ENCODE results near the gene ALS2. TPM values are rescaled to one million over a fixed set of nuclear protein-coding genes. Genes with fewer than 3 reads are reported as not detected.

The ALS2 gene
- total and polyA plus RNA-seq, 3 donors from 2014 or later = 14.0 to 19.2 (median 17.0) TPM

DNA sequence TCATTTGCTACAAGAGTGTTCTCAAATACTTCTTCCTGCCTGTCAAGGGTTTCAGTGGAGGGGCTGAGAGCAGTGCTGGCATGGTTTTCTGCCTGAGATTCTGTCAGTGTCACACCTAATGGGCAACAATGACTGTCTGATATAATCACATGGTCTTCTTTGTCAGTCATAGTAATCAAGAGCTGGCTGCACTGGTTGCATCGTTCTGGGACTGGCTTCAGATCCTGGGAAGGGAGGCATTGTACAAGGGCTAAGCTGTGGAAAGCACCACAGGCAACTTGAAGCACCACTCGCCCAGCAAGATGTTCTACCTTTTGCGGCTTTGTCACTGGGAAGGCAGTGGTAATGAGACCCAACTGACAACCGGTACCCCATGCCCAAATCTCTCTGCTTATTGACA is 19.6 kb downstream of the ALS2 start:
- no peaks in the 10 kb centered on the region for H3K4me1 ChIP-seq
- no peaks in the 10 kb centered on the region for H3K9me3 ChIP-seq
- no peaks in the 10 kb centered on the region for H3K27me3 ChIP-seq
- H3K4me3 ChIP-seq = no peak overlapping the region
- no peak overlapping the region for H3K27ac ChIP-seq
- WGBS, 2 donors = 93 to 94% methylated on average over 4 of the region's 4 CpGs
- no peak for DNase-seq
- intact Hi-C loops (cut with DNase I; ENCODE audit: low total_unique reads) = no loop called here
- no peak for TF ChIP-seq POLR2A (IDR thresholded peaks at IDR 0.05)
- no peak for TF ChIP-seq CTCF (IDR thresholded peaks at IDR 0.05)
- no peaks in the 10 kb centered on the region for H3K36me3 ChIP-seq (ENCODE audit: low read depth, missing control alignments)

GRCh38 chr2:201759567-201759966 is 21.2 kb downstream of the ALS2 start:
- Histone ChIP-seq H3K9me3 (no peaks in the 10 kb centered on the region), H3K4me3 (no peak overlapping the region), H3K36me3 (ENCODE audit: low read depth, missing control alignments) (no peaks in the 10 kb centered on the region), H3K27ac (no peak overlapping the region), H3K27me3 (no peaks in the 10 kb centered on the region), H3K4me1 (no peaks in the 10 kb centered on the region)
- no peak for DNase-seq
- TF ChIP-seq POLR2A (IDR thresholded peaks at IDR 0.05) = no peak
- TF ChIP-seq CTCF (IDR thresholded peaks at IDR 0.05) = no peak
- intact Hi-C loops (cut with DNase I; ENCODE audit: low total_unique reads) = no loop called here
- whole genome bisulfite sequencing, 2 donors = 98 to 100% methylated on average over 1 of the region's 1 CpG

- intact Hi-C loops (cut with DNase I; ENCODE audit: low total_unique reads) = no loop called here
- 90 to 96% methylated on average over 3 of the region's 3 CpGs for WGBS, 2 donors
- Histone ChIP-seq H3K27me3 (no peaks in the 10 kb centered on the region), H3K9me3 (no peaks in the 10 kb centered on the region), H3K27ac (no peak overlapping the region), H3K36me3 (ENCODE audit: low read depth, missing control alignments) (no peaks in the 10 kb centered on the region), H3K4me1 (no peaks in the 10 kb centered on the region), H3K4me3 (no peak overlapping the region)
- TF ChIP-seq CTCF (IDR thresholded peaks at IDR 0.05) (no peak), POLR2A (IDR thresholded peaks at IDR 0.05) (no peak)
- no peak for DNase-seq
Observed at GRCh38 chr2:201758873-201759272, 21.9 kb downstream of the ALS2 start.

- intact Hi-C loops (cut with DNase I; ENCODE audit: low total_unique reads) = no loop called here
- Histone ChIP-seq H3K27me3 (no peaks in the 10 kb centered on the region), H3K27ac (no peak overlapping the region), H3K4me3 (no peak overlapping the region), H3K36me3 (ENCODE audit: low read depth, missing control alignments) (no peaks in the 10 kb centered on the region), H3K9me3 (no peaks in the 10 kb centered on the region), H3K4me1 (no peaks in the 10 kb centered on the region)
- WGBS, 2 donors = 0% methylated on average over 1 of the region's 1 CpG
- TF ChIP-seq CTCF (IDR thresholded peaks at IDR 0.05) = no peak
- no peak for TF ChIP-seq POLR2A (IDR thresholded peaks at IDR 0.05)
- DNase-seq = no peak
Observed at GRCh38 chr2:201758234-201758633, 22.5 kb downstream of the ALS2 start.

DNA sequence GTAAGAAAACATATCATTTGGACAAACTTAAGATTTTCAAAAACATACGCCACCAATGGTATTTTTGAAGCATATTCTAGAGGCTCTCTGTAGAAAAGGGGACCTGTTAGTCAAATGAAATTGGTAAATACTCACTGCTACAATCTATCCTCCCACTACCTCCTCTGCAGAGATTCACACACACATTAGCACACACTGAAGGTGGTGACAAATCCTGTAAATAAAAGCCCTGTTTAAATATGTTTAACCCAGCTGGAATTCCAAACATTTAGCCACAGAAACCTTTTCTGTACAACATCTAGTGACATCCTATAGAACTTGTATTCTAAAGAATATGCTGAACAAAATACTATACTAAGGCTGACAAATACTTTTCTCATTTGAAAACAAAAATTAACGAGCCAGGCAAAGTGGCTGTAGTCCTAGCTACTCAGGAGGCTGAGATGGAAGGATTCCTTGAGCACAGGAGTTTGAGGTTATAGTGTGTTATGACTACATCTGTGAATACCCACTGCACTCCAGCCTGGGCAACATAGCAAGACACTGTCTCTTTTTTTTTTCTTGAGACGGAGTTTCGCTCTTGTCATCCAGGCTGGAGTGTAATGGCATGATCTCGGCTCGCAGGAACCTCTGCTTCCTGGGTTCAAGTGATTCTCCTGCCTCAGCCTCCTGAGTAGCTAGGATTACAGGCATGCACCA is 25.9 kb downstream of the ALS2 start:
- 93 to 94% methylated on average over 6 of the region's 6 CpGs for WGBS, 2 donors

More for the DNA sequence above, 25.9 kb downstream of the ALS2 start:
- Histone ChIP-seq H3K27ac (no peak overlapping the region), H3K36me3 (ENCODE audit: low read depth, missing control alignments) (no peaks in the 10 kb centered on the region), H3K27me3 (no peaks in the 10 kb centered on the region), H3K4me3 (no peak overlapping the region), H3K9me3 (no peaks in the 10 kb centered on the region), H3K4me1 (no peaks in the 10 kb centered on the region)
- no peak for DNase-seq
- no peak for TF ChIP-seq POLR2A (IDR thresholded peaks at IDR 0.05)
- TF ChIP-seq CTCF (IDR thresholded peaks at IDR 0.05) = no peak
- intact Hi-C loops (cut with DNase I; ENCODE audit: low total_unique reads) = no loop called here

Data from testis (tissue), 3 donors.